Spleen (tissue), 11 donors: ENCODE measurements around the gene TIMM29. TPM values are rescaled to one million over a fixed set of nuclear protein-coding genes. Genes with fewer than 3 reads are reported as not detected.
"Not testable (repeated sequence)": the region's sequence is repeated elsewhere in the genome, so short reads cannot be mapped to it uniquely, and the experiment has no call there.

Source experiments
- DNase-seq: peaks from one replicate; pipeline ENCODE4 v3.0.0-alpha.2; 2020
- H3K27ac ChIP-seq, 8 donors: fragments of 200-600 bp; sonication (generic) in 7 of 8; 1 replicate in 4 of 8; 2 replicates in 4 of 8; pipeline versions ENCODE4 v1.5.0 to v1.8.0; 2016 to 2021; ENCODE audit warnings: inconsistent platforms in 4 of 8, mild to moderate bottlenecking in 4 of 8, moderate library complexity in 1 of 8
- H3K27me3 ChIP-seq, 7 donors: fragments of 200-600 bp; sonication (generic) in 6 of 7; replicated peaks in 1 of 7; 1 replicate in 4 of 7; 2 replicates in 3 of 7; pipeline versions ENCODE4 v1.5.0 to v1.8.0; 2016 to 2021; ENCODE audit warnings: inconsistent platforms in 3 of 7, mild to moderate bottlenecking in 1 of 7
- H3K36me3 ChIP-seq, 6 donors: fragments of 200-600 bp; sonication (generic) in 5 of 6; 1 replicate in 4 of 6; 2 replicates in 2 of 6; pipeline versions ENCODE4 v1.5.0 to v1.8.0; 2016 to 2021; ENCODE audit warnings: inconsistent platforms in 2 of 6
- H3K4me1 ChIP-seq, 6 donors: fragments of 200-600 bp; sonication (generic) in 5 of 6; 1 replicate in 3 of 6; 2 replicates in 3 of 6; pipeline versions ENCODE4 v1.5.0 to v1.8.0; 2016 to 2021; ENCODE audit warnings: inconsistent platforms in 3 of 6
- H3K4me3 ChIP-seq, 8 donors: fragments of 200-600 bp; sonication (generic) in 7 of 8; 1 replicate in 4 of 8; 2 replicates in 4 of 8; pipeline versions ENCODE4 v1.5.0 to v1.8.0; 2016 to 2021; ENCODE audit warnings: inconsistent platforms in 4 of 8, mild to moderate bottlenecking in 4 of 8, moderate library complexity in 2 of 8
- H3K9me3 ChIP-seq, 8 donors: fragments of 200-600 bp; sonication (generic) in 7 of 8; 1 replicate in 4 of 8; 2 replicates in 4 of 8; pipeline versions ENCODE4 v1.5.0 to v1.8.0; 2016 to 2021; ENCODE audit warnings: inconsistent platforms in 4 of 8
- CTCF ChIP-seq, 11 experiments: fragments of 200-600 bp in 7 of 11; fragments of 450-650 bp in 4 of 11; sonication (generic) in 4 of 11; IDR thresholded peaks in 8 of 11; conservative IDR thresholded peaks in 3 of 11; 1 replicate in 7 of 11; 2 replicates in 4 of 11; pipeline versions ENCODE4 v1.4.0 to v1.8.0; 2016 to 2021; ENCODE audit warnings: antibody characterized with exemption in 11 of 11, inconsistent platforms in 4 of 11, mild to moderate bottlenecking in 1 of 11
- POLR2A ChIP-seq, 3 donors: fragments of 450-650 bp; IDR thresholded peaks; one replicate each; pipeline ENCODE4 v1.5.1; 2017; ENCODE audit warnings: antibody characterized with exemption in 3 of 3, mild to moderate bottlenecking in 1 of 3
- POLR2AphosphoS5 ChIP-seq, 3 donors: sonication (generic); formaldehyde crosslinking; IDR thresholded peaks; one replicate each; pipeline ENCODE4 v1.5.1; 2017; ENCODE audit warnings: antibody characterized with exemption in 3 of 3
- WGBS, 5 donors: extraction: QIAGEN DNeasy Blood & Tissue Kit in 3 of 5; methylation state at CpG; one replicate each; pipeline versions ENCODE4 v1.1.5 to v1.1.7; 2013 to 2018; 5-methylcytosine and 5-hydroxymethylcytosine counted together
- intact Hi-C: fragments of 100-400 bp; cut with DNase I; formaldehyde crosslinking; loops from one replicate; pipeline ENCODE4 v1.15.0; 2023; ENCODE audit warnings: low total_unique reads
- polyA plus RNA-seq, 3 donors: library from polyadenylated mRNA; stranded (reverse); fragments of 200-250 nt; gene quantifications; one replicate each; pipeline ENCODE4 v1.2.1, GENCODE V29; 2013
- total RNA-seq, 7 donors: library from RNA; depleted of rRNA in 3 of 7; stranded (reverse); fragments of >200 nt in 3 of 7; fragmentation: NEBNext Ultra II Directional in 4 of 7; extraction: Animal tissue kit (Norgen Biotek cat#: 25700) in 4 of 7; gene quantifications; one replicate each; pipeline versions ENCODE4 v1.1.0 to v1.2.1, GENCODE V29; 2016 to 2021
- donor health status: healthy with polysubstance abuse.
- donor health status: DM: no; HTN: no; CAD: no; lungs with moderate emphysema.
- donor health status: DM: no; HTN: no; CAD: no.
- donor health status: Bipolar disorder and iron deficiency.
- donor health status: healthy.
- donor health status: DM: no; HTN: no; CAD: no.
- donor health status: DM: yes; HTN: yes; CAD: no.

TIMM29 gene
- total and polyA plus RNA-seq, 10 donors, result 6.8 to 24.3 (median 19.6) TPM

- 2 to 7% (median 6%) methylated on average over 11 of the region's 11 CpGs for WGBS, 5 donors
- TF ChIP-seq POLR2A (IDR thresholded peaks at IDR 0.05), result no peak
- TF ChIP-seq CTCF (IDR thresholded peaks at IDR 0.05 in 8 of 11, conservative IDR thresholded peaks at IDR 0.05 in 3 of 11), result peak; percentile 17 to 78 (median 53)
- H3K4me1 ChIP-seq, result peaks cover 2 to 25% (median 8%) of the 10 kb centered on the region in 6 donors
- H3K4me3 ChIP-seq, result peak overlapping the region in 1 of 8 donors; percentile 5
- peaks cover 0 to 23% (median 7%) of the 10 kb centered on the region in 6 donors for H3K36me3 ChIP-seq
- DNase-seq, result no peak
- no peaks in the 10 kb centered on the region for H3K27me3 ChIP-seq
- intact Hi-C loops, result no loop called here
- H3K27ac ChIP-seq, result no peak overlapping the region
- no peaks in the 10 kb centered on the region for H3K9me3 ChIP-seq
Measured at GRCh38 chr19:10936661-10937084, 8.1 kb downstream of the TIMM29 start.

GRCh38 chr19:10941649-10942048, 13.0 kb downstream of the TIMM29 start:
- 68 to 86% (median 82%) methylated on average over 14 of the region's 14 CpGs for WGBS, 5 donors
- peaks cover 2 to 26% (median 8%) of the 10 kb centered on the region in 6 donors for H3K4me1 ChIP-seq
- H3K27me3 ChIP-seq, H3K27ac ChIP-seq, intact Hi-C loops, DNase-seq, H3K36me3 ChIP-seq, H3K9me3 ChIP-seq, H3K4me3 ChIP-seq: not testable (repeated sequence)

GRCh38 chr19:10943412-10943811, 14.8 kb downstream of the TIMM29 start:
- H3K9me3 ChIP-seq, H3K4me3 ChIP-seq, H3K27ac ChIP-seq, DNase-seq, H3K27me3 ChIP-seq, intact Hi-C loops, H3K36me3 ChIP-seq: not testable (repeated sequence)
- WGBS, 5 donors, result 79 to 96% (median 83%) methylated on average over 4 of the region's 4 CpGs
- H3K4me1 ChIP-seq, result peaks cover 0 to 20% (median 7%) of the 10 kb centered on the region in 6 donors

GRCh38 chr19:10945264-10945663, 16.7 kb downstream of the TIMM29 start:
- intact Hi-C loops, result no loop called here
- TF ChIP-seq POLR2AphosphoS5 (IDR thresholded peaks at IDR 0.05), result no peak
- TF ChIP-seq POLR2A (IDR thresholded peaks at IDR 0.05), result no peak
- no peak for TF ChIP-seq CTCF (IDR thresholded peaks at IDR 0.05 in 8 of 11, conservative IDR thresholded peaks at IDR 0.05 in 3 of 11)
- Histone ChIP-seq H3K4me3 (no peak overlapping the region), H3K27me3 (no peaks in the 10 kb centered on the region), H3K4me1 (peaks cover 0 to 13% (median 7%) of the 10 kb centered on the region in 6 donors), H3K9me3 (no peaks in the 10 kb centered on the region), H3K27ac (no peak overlapping the region), H3K36me3 (no peaks in the 10 kb centered on the region)
- no peak for DNase-seq
- 84 to 92% (median 86%) methylated on average over 4 of the region's 4 CpGs for WGBS, 5 donors

GRCh38 chr19:10946958-10947657, 18.5 kb downstream of the TIMM29 start:
- intact Hi-C loops, result no loop called here
- H3K27me3 ChIP-seq, result no peaks in the 10 kb centered on the region
- peak overlapping the region in 5 of 8 donors; percentile 8 to 56 (median 35) for H3K27ac ChIP-seq
- 79 to 90% (median 89%) methylated on average over 6 of the region's 6 CpGs for WGBS, 5 donors
- no peak for TF ChIP-seq POLR2A (IDR thresholded peaks at IDR 0.05)
- no peak for TF ChIP-seq CTCF (IDR thresholded peaks at IDR 0.05 in 8 of 11, conservative IDR thresholded peaks at IDR 0.05 in 3 of 11)
- TF ChIP-seq POLR2AphosphoS5 (IDR thresholded peaks at IDR 0.05), result no peak
- H3K36me3 ChIP-seq, result no peaks in the 10 kb centered on the region
- no peak for DNase-seq
- no peaks in the 10 kb centered on the region for H3K9me3 ChIP-seq
- H3K4me1 ChIP-seq, result peaks cover 0 to 8% (median 4%) of the 10 kb centered on the region in 6 donors
- no peak overlapping the region for H3K4me3 ChIP-seq
